ENCODE data around the gene METTL13.

METTL13 gene

DNA sequence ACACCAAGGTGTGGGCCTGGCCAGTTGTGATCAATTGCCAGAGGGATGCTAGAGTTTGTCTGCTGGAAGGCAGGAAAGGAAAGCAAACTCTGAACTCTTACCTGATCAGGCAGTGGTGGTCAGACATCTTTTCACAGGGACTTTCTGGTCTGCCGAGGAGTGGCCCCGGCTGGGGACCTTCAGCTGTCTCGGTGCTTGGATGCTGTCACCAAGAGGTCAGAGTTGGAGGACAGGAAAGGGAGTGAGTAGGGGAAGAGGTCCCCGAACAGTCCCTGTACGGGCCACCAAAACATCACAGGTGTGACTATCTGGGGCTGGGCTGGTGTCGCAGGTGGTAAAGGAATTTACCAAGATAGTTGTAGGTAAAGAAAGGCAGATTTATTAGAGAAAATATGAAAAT is 17.7 kb upstream of the METTL13 start:
- ChIA-PET CTCF (no interaction called here), POLR2A (no interaction called here)
- TF ChIP-seq, protein P1, sequence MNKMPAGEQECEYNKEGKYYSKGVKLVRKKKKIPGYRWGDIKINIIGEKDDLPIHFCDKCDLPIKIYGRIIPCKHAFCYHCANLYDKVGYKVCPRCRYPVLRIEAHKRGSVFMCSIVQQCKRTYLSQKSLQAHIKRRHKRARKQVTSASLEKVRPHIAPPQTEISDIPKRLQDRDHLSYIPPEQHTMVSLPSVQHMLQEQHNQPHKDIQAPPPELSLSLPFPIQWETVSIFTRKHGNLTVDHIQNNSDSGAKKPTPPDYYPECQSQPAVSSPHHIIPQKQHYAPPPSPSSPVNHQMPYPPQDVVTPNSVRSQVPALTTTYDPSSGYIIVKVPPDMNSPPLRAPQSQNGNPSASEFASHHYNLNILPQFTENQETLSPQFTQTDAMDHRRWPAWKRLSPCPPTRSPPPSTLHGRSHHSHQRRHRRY (tag by site-specific recombination; IDR thresholded peaks at IDR 0.05) = no peak
- no peak for TF ChIP-seq ZBTB7A (tag by site-specific recombination; IDR thresholded peaks at IDR 0.05; ENCODE audit: low read depth)
- H3K9me3 ChIP-seq (ENCODE audit: control insufficient read depth, insufficient read depth, low read depth, low read length) = no peaks in the 10 kb centered on the region
- H3K36me3 ChIP-seq (ENCODE audit: control insufficient read depth in 2 of 2, insufficient read depth in 1 of 2, low read length in 2 of 2) = no peaks in the 10 kb centered on the region
- H3K4me3 ChIP-seq (ENCODE audit: low read depth, low read length) = no peak overlapping the region
- H3K4me1 ChIP-seq (ENCODE audit: control insufficient read depth, insufficient read depth, low read length) = no peaks in the 10 kb centered on the region
- no peak overlapping the region for H3K27ac ChIP-seq (ENCODE audit: extremely low read depth, low read depth, low read length)

DNA sequence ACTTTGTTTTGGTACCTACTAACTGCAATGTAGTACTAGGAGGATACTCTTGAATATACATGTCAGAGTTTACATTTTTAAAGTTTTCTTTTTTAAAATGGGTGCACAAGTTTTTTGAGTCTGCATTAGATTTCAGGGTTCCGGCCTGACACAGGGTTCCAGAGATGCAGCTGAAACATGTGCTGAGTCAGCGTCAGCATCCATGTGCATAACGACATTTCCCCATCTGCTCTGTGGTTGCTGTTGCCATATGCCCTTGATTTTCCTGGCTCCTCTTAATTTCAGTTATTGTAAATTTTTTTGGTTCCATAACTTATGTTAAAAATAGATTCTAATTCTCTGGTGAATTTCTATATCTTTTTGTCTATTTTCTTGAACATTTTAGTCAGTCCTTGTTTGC is 12.3 kb upstream of the METTL13 start:
- POLR2A ChIA-PET = no interaction called here
- CTCF ChIA-PET = no interaction called here
- H3K9me3 ChIP-seq (ENCODE audit: control insufficient read depth, insufficient read depth, low read depth, low read length) = no peaks in the 10 kb centered on the region

DNA sequence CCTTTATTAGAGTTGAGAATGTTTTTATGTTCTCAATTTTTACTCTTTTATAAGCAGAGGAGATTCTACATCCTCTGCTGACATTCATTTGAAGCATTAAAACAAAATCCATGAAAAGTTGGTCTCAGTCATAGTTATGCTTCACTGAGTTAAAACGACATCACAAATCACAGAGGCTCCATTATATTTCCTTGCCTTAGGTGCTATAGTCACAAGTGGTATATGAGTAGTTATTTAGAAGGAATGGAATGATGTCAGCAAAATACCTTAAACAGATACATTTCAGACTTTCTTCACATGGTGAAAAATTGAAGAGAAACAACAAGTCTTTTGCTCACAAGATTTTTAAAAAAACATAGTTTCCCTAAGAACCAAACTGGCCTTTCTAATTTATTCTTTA is 11.7 kb upstream of the METTL13 start:
- no peaks in the 10 kb centered on the region for H3K36me3 ChIP-seq (ENCODE audit: control insufficient read depth in 2 of 2, insufficient read depth in 1 of 2, low read length in 2 of 2)
- no peaks in the 10 kb centered on the region for H3K9me3 ChIP-seq (ENCODE audit: control insufficient read depth, insufficient read depth, low read depth, low read length)
- H3K4me3 ChIP-seq (ENCODE audit: low read depth, low read length) = no peak overlapping the region
- no peak overlapping the region for H3K27ac ChIP-seq (ENCODE audit: extremely low read depth, low read depth, low read length)
- ChIA-PET CTCF (no interaction called here), POLR2A (no interaction called here)
- no peaks in the 10 kb centered on the region for H3K4me1 ChIP-seq (ENCODE audit: control insufficient read depth, insufficient read depth, low read length)
- TF ChIP-seq ZNF843 (tag by site-specific recombination; IDR thresholded peaks at IDR 0.05) (no peak), ZNF510 (tag by site-specific recombination; IDR thresholded peaks at IDR 0.05; ENCODE audit: insufficient replicate concordance) (no peak)

More for the DNA sequence above, 12.3 kb upstream of the METTL13 start:
- H3K4me1 ChIP-seq (ENCODE audit: control insufficient read depth, insufficient read depth, low read length) = no peaks in the 10 kb centered on the region
- no peak for TF ChIP-seq ZNF530 (tag by site-specific recombination; IDR thresholded peaks at IDR 0.05; ENCODE audit: low read depth)
- no peak for TF ChIP-seq SCRT1 (tag by site-specific recombination; IDR thresholded peaks at IDR 0.05; ENCODE audit: borderline replicate concordance)
- TF ChIP-seq ZNF677 (tag by site-specific recombination; IDR thresholded peaks at IDR 0.05) = no peak
- no peak for TF ChIP-seq YY1 (tag by site-specific recombination; IDR thresholded peaks at IDR 0.05)
- no peak for TF ChIP-seq ZNF549 (tag by site-specific recombination; IDR thresholded peaks at IDR 0.05)
- TF ChIP-seq ZNF660 (tag by site-specific recombination; IDR thresholded peaks at IDR 0.05) = no peak
- no peak for TF ChIP-seq ZNF426 (tag by site-specific recombination; IDR thresholded peaks at IDR 0.05)
- no peak for TF ChIP-seq ZNF112 (tag by site-specific recombination; IDR thresholded peaks at IDR 0.05)
- TF ChIP-seq ZSCAN30 (tag by site-specific recombination; IDR thresholded peaks at IDR 0.05) = no peak
- no peak for TF ChIP-seq ZNF266 (tag by site-specific recombination; IDR thresholded peaks at IDR 0.05; ENCODE audit: low read depth)
- no peak for TF ChIP-seq ZNF843 (tag by site-specific recombination; IDR thresholded peaks at IDR 0.05)
- no peak for TF ChIP-seq ZNF350 (tag by site-specific recombination; IDR thresholded peaks at IDR 0.05)
- no peak for TF ChIP-seq ZNF521 (tag by site-specific recombination; IDR thresholded peaks at IDR 0.05)
- TF ChIP-seq KLF16 (tag by site-specific recombination; IDR thresholded peaks at IDR 0.05) = no peak
- H3K27ac ChIP-seq (ENCODE audit: extremely low read depth, low read depth, low read length) = no peak overlapping the region
- H3K4me3 ChIP-seq (ENCODE audit: low read depth, low read length) = no peak overlapping the region
- no peaks in the 10 kb centered on the region for H3K36me3 ChIP-seq (ENCODE audit: control insufficient read depth in 2 of 2, insufficient read depth in 1 of 2, low read length in 2 of 2)

DNA sequence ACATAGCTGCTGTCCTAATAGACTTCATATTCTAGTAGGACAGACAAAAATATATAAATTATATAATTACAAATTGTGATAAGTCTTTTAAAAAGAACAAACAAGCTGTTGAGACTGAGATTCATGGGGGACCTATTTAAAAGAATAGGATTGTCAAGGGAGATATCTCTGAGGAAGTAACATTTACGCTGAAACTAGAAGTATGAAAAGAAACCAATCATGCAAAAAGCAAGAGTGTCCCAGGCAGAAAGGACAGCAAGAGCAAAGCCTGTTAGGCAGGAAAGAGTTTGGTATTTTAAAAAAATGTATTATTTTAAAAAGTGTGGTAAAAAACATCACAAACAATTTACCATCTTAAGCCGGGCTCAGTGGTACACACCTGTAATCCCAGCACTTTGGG is 9.1 kb upstream of the METTL13 start:
- POLR2A ChIA-PET = no interaction called here
- Histone ChIP-seq H3K4me1 (ENCODE audit: control insufficient read depth, insufficient read depth, low read length) (no peaks in the 10 kb centered on the region), H3K9me3 (ENCODE audit: control insufficient read depth, insufficient read depth, low read depth, low read length) (no peaks in the 10 kb centered on the region), H3K4me3 (ENCODE audit: low read depth, low read length) (no peak overlapping the region), H3K27ac (ENCODE audit: extremely low read depth, low read depth, low read length) (no peak overlapping the region), H3K36me3 (ENCODE audit: control insufficient read depth in 2 of 2, insufficient read depth in 1 of 2, low read length in 2 of 2) (no peaks in the 10 kb centered on the region)
- TF ChIP-seq ZNF433 (tag by site-specific recombination; IDR thresholded peaks at IDR 0.05; ENCODE audit: low read depth) (no peak), ZFP37 (tag by site-specific recombination; IDR thresholded peaks at IDR 0.05) (no peak), ZNF132 (tag by site-specific recombination; IDR thresholded peaks at IDR 0.05; ENCODE audit: borderline replicate concordance) (no peak), ZNF169 (tag by site-specific recombination; IDR thresholded peaks at IDR 0.05) (no peak)
- TF ChIP-seq, protein P2, sequence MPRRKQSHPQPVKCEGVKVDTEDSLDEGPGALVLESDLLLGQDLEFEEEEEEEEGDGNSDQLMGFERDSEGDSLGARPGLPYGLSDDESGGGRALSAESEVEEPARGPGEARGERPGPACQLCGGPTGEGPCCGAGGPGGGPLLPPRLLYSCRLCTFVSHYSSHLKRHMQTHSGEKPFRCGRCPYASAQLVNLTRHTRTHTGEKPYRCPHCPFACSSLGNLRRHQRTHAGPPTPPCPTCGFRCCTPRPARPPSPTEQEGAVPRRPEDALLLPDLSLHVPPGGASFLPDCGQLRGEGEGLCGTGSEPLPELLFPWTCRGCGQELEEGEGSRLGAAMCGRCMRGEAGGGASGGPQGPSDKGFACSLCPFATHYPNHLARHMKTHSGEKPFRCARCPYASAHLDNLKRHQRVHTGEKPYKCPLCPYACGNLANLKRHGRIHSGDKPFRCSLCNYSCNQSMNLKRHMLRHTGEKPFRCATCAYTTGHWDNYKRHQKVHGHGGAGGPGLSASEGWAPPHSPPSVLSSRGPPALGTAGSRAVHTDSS (tag by site-specific recombination; IDR thresholded peaks at IDR 0.05) = no peak
- CTCF ChIA-PET = no interaction called here

All from HEK293 (cell line).